Neuronal stem cell (in vitro differentiated cells): ENCODE measurements around the gene FEZF2.

ENCODE experiments used
- DNase-seq: peaks from one replicate; pipeline ENCODE4 v3.0.0-alpha.2; 2013; ENCODE audit warnings: low spot score
- H2AFZ ChIP-seq: one replicate; pipeline ENCODE4 v1.6.1; 2013; ENCODE audit warnings: mild to moderate bottlenecking, low read length, inconsistent platforms
- H2AK5ac ChIP-seq: 2 replicates; pipeline ENCODE4 v1.6.1; 2013; ENCODE audit warnings: low read depth, mild to moderate bottlenecking, inconsistent platforms, low read length, moderate library complexity, mixed read lengths
- H2BK120ac ChIP-seq: 2 replicates; pipeline ENCODE4 v1.6.1; 2013; ENCODE audit warnings: low read depth, mild to moderate bottlenecking, inconsistent platforms, low read length, moderate library complexity, mixed read lengths
- H2BK12ac ChIP-seq: one replicate; pipeline ENCODE4 v1.6.1; 2013; ENCODE audit warnings: low read length, inconsistent platforms
- H2BK15ac ChIP-seq: 2 replicates; pipeline ENCODE4 v1.6.1; 2013; ENCODE audit warnings: mild to moderate bottlenecking, low read length, inconsistent platforms, mixed read lengths
- H2BK5ac ChIP-seq: one replicate; pipeline ENCODE4 v1.6.1; 2013; ENCODE audit warnings: inconsistent platforms, mild to moderate bottlenecking, low read length, moderate library complexity
- H3K14ac ChIP-seq: one replicate; pipeline ENCODE4 v1.6.1; 2013; ENCODE audit warnings: low read length, inconsistent platforms
- H3K18ac ChIP-seq: 2 replicates; pipeline ENCODE4 v1.6.1; 2013; ENCODE audit warnings: low read length, inconsistent platforms
- H3K23ac ChIP-seq: 2 replicates; pipeline ENCODE4 v1.6.1; 2013; ENCODE audit warnings: low read depth, mild to moderate bottlenecking, mixed read lengths, low read length, inconsistent platforms; ENCODE audit not compliant: poor library complexity
- H3K27ac ChIP-seq: replicated peaks from 3 replicates; pipeline ENCODE4 v1.5.1; 2013; ENCODE audit warnings: low read length, inconsistent platforms
- H3K27me3 ChIP-seq, 3 experiments: 2 replicates each; pipeline ENCODE4 v1.6.1; 2013; ENCODE audit warnings: low read length in 3 of 3, mild to moderate bottlenecking in 2 of 3, inconsistent platforms in 1 of 3, low read depth in 1 of 3, mixed read lengths in 1 of 3, moderate library complexity in 1 of 3; ENCODE audit not compliant: control insufficient read depth in 3 of 3, insufficient read depth in 3 of 3
- H3K36me3 ChIP-seq, 2 donors: replicated peaks in 1 of 2; 2 replicates each; pipeline ENCODE4 v1.6.1; 2013; ENCODE audit warnings: low read length in 2 of 2; ENCODE audit not compliant: control insufficient read depth in 2 of 2, insufficient read depth in 2 of 2
- H3K4ac ChIP-seq: 2 replicates; pipeline ENCODE4 v1.6.1; 2013; ENCODE audit warnings: inconsistent platforms, mild to moderate bottlenecking, low read length, moderate library complexity
- H3K4me1 ChIP-seq, 2 donors: 1 replicate in 1 of 2; 2 replicates in 1 of 2; pipeline ENCODE4 v1.6.1; 2013; ENCODE audit warnings: low read length in 2 of 2, low read depth in 1 of 2; ENCODE audit not compliant: control insufficient read depth in 2 of 2, insufficient read depth in 1 of 2
- H3K4me2 ChIP-seq: one replicate; pipeline ENCODE4 v1.6.1; 2013; ENCODE audit warnings: mild to moderate bottlenecking, low read length, inconsistent platforms; ENCODE audit not compliant: insufficient read depth, poor library complexity, severe bottlenecking
- H3K4me3 ChIP-seq, 2 donors: 2 replicates each; pipeline ENCODE4 v1.5.1; 2013; ENCODE audit warnings: low read length in 2 of 2, mild to moderate bottlenecking in 2 of 2, inconsistent platforms in 1 of 2, moderate library complexity in 1 of 2
- H3K79me1 ChIP-seq: one replicate; pipeline ENCODE4 v1.6.1; 2013; ENCODE audit warnings: low read depth, mild to moderate bottlenecking, inconsistent platforms, low read length, moderate library complexity
- H3K9ac ChIP-seq: one replicate; pipeline ENCODE4 v1.6.1; 2013; ENCODE audit warnings: mild to moderate bottlenecking, low read depth, low read length, inconsistent platforms; ENCODE audit not compliant: poor library complexity
- H3K9me3 ChIP-seq, 2 donors: replicated peaks in 1 of 2; 2 replicates each; pipeline versions ENCODE3 to v1.6.1; 2013; ENCODE audit warnings: low read length in 2 of 2, mild to moderate bottlenecking in 2 of 2, inconsistent platforms in 1 of 2, low read depth in 1 of 2, mixed read lengths in 1 of 2, moderate library complexity in 1 of 2; ENCODE audit not compliant: control insufficient read depth in 2 of 2, insufficient read depth in 1 of 2
- H4K8ac ChIP-seq: one replicate; pipeline ENCODE4 v1.6.1; 2013; ENCODE audit warnings: low read depth, mild to moderate bottlenecking, inconsistent platforms, low read length, moderate library complexity
- H4K91ac ChIP-seq: one replicate; pipeline ENCODE4 v1.6.1; 2013; ENCODE audit warnings: low read length, low read depth, mild to moderate bottlenecking, inconsistent platforms; ENCODE audit not compliant: poor library complexity
- WGBS, 2 donors: extraction: QIAGEN DNeasy Blood & Tissue Kit; methylation state at CpG; one replicate each; pipeline ENCODE4 v1.1.7; 2013; ENCODE audit warnings: missing lambda C conversion rate in 2 of 2, mixed read lengths in 1 of 2; ENCODE audit not compliant: insufficient read length in 2 of 2, insufficient replicate concordance in 1 of 2; ENCODE audit errors: extremely low coverage in 2 of 2; 5-methylcytosine and 5-hydroxymethylcytosine counted together

Gene FEZF2

DNA sequence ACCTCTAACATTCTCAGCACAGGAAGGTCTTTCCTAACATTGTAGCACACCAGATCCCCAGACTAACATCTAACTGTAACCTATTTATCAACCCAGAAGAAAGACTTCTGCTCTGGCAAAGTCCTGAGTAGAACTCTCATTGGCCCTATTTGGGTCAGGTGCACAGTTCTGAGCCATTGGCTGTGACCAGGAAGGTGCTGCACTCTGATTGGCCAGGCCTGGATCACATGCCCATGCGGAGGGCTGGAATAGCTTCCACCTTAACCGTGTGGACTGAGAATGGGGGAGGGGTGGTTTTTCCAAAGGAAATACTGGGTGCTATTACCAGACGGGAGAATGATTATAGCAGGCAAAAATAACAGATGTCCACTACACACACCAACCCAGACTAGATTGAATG lies 11.5 kb downstream of the FEZF2 start:
- Histone ChIP-seq H3K9ac (no peak overlapping the region), H3K27ac (no peak overlapping the region), H3K4me2 (no peak overlapping the region), H2BK12ac (no peak overlapping the region), H2BK5ac (no peak overlapping the region), H3K4me1 (peaks cover 0 to 18% of the 10 kb centered on the region in 2 donors), H3K23ac (no peak overlapping the region), H3K4me3 (no peak overlapping the region), H3K18ac (no peak overlapping the region), H3K36me3 (no peaks in the 10 kb centered on the region), H3K4ac (no peak overlapping the region), H2AK5ac (no peak overlapping the region), H4K91ac (no peak overlapping the region), H3K79me1 (no peaks in the 10 kb centered on the region), H2BK120ac (no peak overlapping the region), H3K9me3 (no peaks in the 10 kb centered on the region), H3K27me3 (peaks cover 0 to 93% (median 30%) of the 10 kb centered on the region in 3 experiments), H2BK15ac (no peak overlapping the region), H3K14ac (no peak overlapping the region), H2AFZ (no peak overlapping the region), H4K8ac (no peak overlapping the region)
- WGBS, 2 donors: no CpG with 5 or more reads among the region's 3 CpGs
- DNase-seq: no peak

DNA sequence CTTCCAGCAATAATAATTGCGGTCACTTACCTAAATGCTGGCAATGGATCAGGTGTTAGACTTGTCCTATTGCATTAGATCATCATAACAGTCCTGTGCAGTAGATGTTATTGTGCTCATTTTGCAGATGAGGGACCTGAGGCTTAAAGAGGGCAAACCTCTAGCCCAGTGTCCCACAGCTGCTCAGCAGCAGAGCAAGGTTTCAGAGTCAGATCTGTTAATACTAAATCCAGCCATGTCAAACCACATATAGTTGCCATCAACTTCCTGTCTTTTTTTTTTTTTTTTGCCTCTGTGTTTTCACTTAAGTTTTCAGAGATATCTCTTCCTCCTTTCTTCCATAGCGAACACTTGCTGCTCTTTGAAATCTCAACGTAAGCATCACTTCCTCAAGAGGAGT lies 12.1 kb downstream of the FEZF2 start:
- peaks cover 0 to 14% of the 10 kb centered on the region in 2 donors for H3K4me1 ChIP-seq
- no peak for DNase-seq

DNA sequence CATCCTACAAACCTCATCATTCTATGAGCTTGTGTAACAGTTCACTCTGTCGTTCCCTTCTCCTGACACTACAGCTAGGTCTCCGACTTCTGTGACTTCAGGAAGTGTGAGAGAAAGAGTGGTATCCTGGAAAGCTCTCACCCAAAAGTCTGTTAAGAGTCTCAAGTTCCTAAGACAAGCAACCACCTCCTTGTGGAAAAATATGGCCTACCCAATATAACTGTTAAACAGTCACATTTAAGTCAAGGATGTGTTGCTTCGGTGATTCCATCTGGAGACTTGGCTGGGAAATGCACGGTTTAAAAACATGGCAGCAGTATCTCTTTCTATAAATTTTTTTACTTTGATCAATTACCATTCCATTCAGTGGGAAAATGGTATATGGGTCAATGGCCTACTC lies 13.8 kb downstream of the FEZF2 start:
- H3K18ac ChIP-seq: no peak overlapping the region
- no peak overlapping the region for H4K91ac ChIP-seq
- no CpG with 5 or more reads among the region's 4 CpGs for WGBS, 2 donors
- no peak overlapping the region for H3K4me3 ChIP-seq
- peaks cover 0 to 5% of the 10 kb centered on the region in 2 donors for H3K4me1 ChIP-seq
- no peak overlapping the region for H3K9ac ChIP-seq
- no peak overlapping the region for H2AK5ac ChIP-seq
- no peak overlapping the region for H3K4ac ChIP-seq
- no peak overlapping the region for H4K8ac ChIP-seq
- DNase-seq: no peak
- peaks cover 2 to 93% (median 42%) of the 10 kb centered on the region in 3 experiments for H3K27me3 ChIP-seq
- no peak overlapping the region for H2BK12ac ChIP-seq
- no peak overlapping the region for H2BK5ac ChIP-seq
- H3K14ac ChIP-seq: no peak overlapping the region
- no peak overlapping the region for H3K27ac ChIP-seq
- H3K9me3 ChIP-seq: peaks cover 0 to 3% of the 10 kb centered on the region in 2 donors
- H3K79me1 ChIP-seq: no peaks in the 10 kb centered on the region
- H2BK120ac ChIP-seq: no peak overlapping the region
- no peak overlapping the region for H2AFZ ChIP-seq
- no peak overlapping the region for H3K4me2 ChIP-seq
- H2BK15ac ChIP-seq: no peak overlapping the region
- no peak overlapping the region for H3K23ac ChIP-seq
- no peaks in the 10 kb centered on the region for H3K36me3 ChIP-seq

More for the DNA sequence above, 12.1 kb downstream of the FEZF2 start:
- H3K18ac ChIP-seq: no peak overlapping the region
- no peak overlapping the region for H2AFZ ChIP-seq
- no peak overlapping the region for H3K14ac ChIP-seq
- H3K4me2 ChIP-seq: no peak overlapping the region
- H2BK12ac ChIP-seq: no peak overlapping the region
- H3K79me1 ChIP-seq: no peaks in the 10 kb centered on the region
- no peak overlapping the region for H4K8ac ChIP-seq
- no peaks in the 10 kb centered on the region for H3K9me3 ChIP-seq
- H2BK120ac ChIP-seq: no peak overlapping the region
- no peak overlapping the region for H2AK5ac ChIP-seq
- H2BK15ac ChIP-seq: no peak overlapping the region
- peaks cover 0 to 93% (median 32%) of the 10 kb centered on the region in 3 experiments for H3K27me3 ChIP-seq
- no peak overlapping the region for H2BK5ac ChIP-seq
- no peak overlapping the region for H3K27ac ChIP-seq
- H3K9ac ChIP-seq: no peak overlapping the region
- H3K36me3 ChIP-seq: no peaks in the 10 kb centered on the region
- no peak overlapping the region for H3K4me3 ChIP-seq
- H3K4ac ChIP-seq: no peak overlapping the region
- H4K91ac ChIP-seq: no peak overlapping the region
- WGBS, 2 donors: no CpG with 5 or more reads among the region's 3 CpGs
- H3K23ac ChIP-seq: no peak overlapping the region

DNA sequence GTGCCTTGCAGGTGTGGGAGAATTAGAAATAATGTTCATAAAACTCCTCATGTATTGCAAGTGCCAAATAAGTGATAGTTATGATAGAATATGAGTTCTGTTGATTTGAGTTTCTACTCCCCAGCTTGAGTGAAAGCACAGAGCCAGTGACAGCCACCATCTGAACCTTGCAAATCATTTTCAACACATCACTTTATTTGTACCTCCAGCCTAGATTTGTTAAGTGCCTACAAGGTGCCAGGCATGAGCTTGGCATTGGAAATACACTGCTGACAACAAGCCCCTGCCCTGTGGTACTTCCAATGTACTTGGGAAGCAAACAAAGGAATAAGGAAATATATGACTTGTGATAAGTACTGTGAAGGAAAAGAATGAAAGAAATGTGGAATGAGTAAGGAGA lies 17.0 kb downstream of the FEZF2 start:
- Histone ChIP-seq H3K79me1 (no peaks in the 10 kb centered on the region), H3K9ac (no peak overlapping the region), H3K14ac (no peak overlapping the region), H3K4ac (no peak overlapping the region), H2BK5ac (no peak overlapping the region), H2BK120ac (no peak overlapping the region), H2AFZ (no peak overlapping the region), H3K4me1 (no peaks in the 10 kb centered on the region), H3K9me3 (peaks cover 0 to 3% of the 10 kb centered on the region in 2 donors), H4K8ac (no peak overlapping the region), H3K4me2 (no peak overlapping the region), H2BK12ac (no peak overlapping the region), H3K18ac (no peak overlapping the region), H3K23ac (no peak overlapping the region), H2AK5ac (no peak overlapping the region), H4K91ac (no peak overlapping the region), H3K27ac (no peak overlapping the region), H3K36me3 (no peaks in the 10 kb centered on the region), H3K27me3 (peaks cover 2 to 96% (median 32%) of the 10 kb centered on the region in 3 experiments), H2BK15ac (no peak overlapping the region), H3K4me3 (no peak overlapping the region)
- DNase-seq: no peak
